Activated effector memory CD4-positive, alpha-beta T cell treated with anti-CD3 and anti-CD28 coated beads, Interleukin-2, amount 50 U/mL, for 16 hours (primary cell): Measurements from ENCODE around the gene TLCD5.
A peak's percentile ranks its signal among the peaks of the same experiment; 100 is the strongest.

Experiments used
- DNase-seq: peaks from one replicate; pipeline ENCODE4 v3.0.0-alpha.2; 2020

The TLCD5 gene

DNA sequence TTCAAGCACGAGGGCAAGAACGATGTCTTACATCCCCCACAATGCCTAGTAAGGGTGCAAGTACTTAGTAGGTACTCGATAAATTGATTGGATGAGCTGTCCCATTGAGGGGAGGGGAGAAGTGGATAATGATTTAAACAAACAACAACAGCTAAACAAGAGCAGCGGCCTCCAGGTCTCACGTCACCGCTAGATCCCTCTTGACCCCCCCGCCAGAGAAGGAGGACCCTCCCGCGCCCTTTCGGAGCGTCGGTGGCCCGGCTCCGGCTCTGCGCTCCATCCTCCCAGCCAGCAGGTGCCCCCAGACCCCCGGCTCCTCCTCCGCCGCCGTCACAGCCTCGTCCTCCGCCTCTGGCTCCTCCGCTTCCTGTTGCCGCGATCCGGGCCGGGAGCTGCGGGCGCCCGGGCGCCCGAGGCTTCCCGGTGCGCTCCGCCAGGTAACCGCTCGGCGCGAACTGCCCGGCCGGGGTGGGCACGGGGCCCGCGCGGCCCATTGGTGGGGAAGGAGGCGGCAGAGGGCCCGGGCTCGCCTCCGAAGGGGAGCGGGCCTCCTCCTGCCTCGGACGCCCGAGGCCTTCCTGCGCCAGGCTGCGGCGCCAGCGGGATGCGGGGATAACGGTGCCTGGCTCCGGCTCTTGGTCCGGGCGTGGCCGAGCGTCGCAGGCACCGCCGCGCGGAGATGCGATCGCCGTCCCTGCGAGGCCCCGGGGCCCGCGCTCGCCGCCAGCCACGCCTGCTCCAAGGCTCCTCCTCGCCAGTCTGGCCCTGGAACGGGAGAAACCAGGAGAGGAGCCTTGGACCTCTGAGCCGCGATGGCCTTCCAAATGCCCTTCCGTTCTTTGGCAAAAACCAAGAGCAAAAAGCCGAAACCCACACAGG is at the start of gene TLCD5:
Gene TLCD5 (plus strand): TSS at position 368 of the 879 bp plus-strand sequence. CDS start 2,143 bp downstream, outside the sequence.
- peak; percentile 75 for DNase-seq

GRCh38 chr11:120279502-120279901 is 45.6 kb upstream of the TLCD5 start:
- DNase-seq = no peak

- DNase-seq = no peak
Observed at GRCh38 chr11:120280600-120281051, 44.5 kb upstream of the TLCD5 start.

DNA sequence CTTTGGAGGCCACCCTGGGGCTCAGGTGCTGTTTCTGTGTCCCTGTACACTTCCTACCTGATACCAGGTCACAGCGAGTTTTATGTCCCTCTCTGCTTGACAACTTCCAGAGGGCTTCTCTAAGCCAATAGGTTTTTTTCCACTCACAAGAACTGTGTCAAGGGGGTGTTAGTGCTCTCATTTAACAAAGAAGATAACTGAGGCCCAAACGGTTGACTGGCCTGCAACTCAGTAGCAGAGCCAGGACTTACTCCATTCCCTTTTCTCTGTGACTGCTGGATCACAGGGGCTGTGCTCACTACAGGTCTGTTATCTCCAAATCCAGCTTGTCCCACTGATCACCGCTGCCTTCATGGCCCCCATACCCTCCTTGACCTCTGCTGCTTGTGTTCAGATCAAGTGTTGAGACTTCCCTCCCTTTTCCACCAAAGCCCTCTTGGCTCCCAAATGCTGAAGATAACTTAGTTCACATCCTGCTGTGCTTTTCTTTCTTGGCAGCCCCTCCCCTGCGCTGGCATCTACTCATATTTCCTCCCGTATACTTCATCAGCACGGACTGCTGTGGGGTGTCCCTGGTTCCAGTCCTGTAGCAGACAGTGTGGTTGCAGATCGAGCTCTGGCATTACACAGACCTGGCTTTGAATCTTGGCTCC is 43.8 kb upstream of the TLCD5 start:
- no peak for DNase-seq

DNA sequence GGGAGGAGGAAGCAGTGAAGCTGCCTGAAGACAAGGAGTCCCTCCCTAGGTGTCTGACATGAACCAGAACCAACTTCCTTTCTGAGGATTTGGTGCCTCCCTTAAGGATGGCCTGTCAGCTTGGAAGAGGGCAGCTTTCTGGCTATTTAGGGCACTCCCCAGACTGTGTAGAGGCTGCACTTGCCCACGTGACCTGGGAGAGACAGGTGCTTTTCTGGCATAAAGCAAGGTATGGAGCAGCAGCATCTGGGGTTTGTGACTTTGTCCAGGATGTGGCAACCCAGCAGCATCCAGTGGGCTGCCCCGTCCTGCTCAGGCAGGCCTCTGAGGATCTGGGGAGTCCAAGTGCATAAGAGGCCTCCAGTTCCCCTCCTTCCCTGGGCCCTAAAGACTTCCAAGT is 42.0 kb upstream of the TLCD5 start:
- no peak for DNase-seq

- no peak for DNase-seq
Observed at GRCh38 chr11:120284272-120284671, 40.8 kb upstream of the TLCD5 start.

DNA sequence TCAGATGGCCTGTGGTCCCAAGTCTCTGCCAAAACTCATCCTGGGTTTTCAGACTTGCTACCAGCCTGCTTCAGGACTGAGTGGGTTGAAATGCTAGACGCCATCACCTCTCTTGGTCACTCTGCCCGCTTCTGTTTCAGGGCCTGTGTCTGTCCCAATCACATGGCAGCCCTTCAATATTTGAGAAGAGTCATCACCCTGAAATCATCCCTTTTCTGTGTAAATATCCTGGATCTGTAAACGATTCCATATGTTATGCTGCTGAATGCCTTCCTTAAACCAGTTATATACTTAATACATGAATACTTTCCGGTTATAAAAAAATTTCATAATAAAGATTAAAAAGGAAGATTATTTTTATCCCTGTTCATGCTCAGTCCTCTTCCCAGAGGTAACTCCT is 39.8 kb upstream of the TLCD5 start:
- no peak for DNase-seq

DNA sequence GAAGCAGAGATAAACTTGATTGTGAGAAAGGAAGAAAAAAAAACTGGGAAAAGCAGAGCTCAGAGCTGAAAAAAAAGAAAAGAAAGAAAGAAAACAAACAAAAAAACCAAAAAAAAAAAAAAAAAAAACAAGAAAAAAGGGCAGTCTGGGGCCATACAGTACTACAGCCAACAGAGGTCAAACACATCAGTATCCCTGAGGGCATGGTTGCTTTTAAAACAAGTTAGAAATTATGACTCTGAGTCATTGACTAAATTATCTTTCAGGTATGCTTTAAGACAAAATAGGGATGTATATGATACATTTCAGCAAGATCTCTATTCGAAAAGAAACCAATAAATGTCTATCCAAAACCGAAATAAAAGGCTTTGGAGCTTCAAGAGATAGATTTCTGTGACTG is 37.1 kb upstream of the TLCD5 start:
- no peak for DNase-seq

GRCh38 chr11:120289426-120289825 is 35.7 kb upstream of the TLCD5 start:
- DNase-seq = no peak

GRCh38 chr11:120290956-120291355 is 34.1 kb upstream of the TLCD5 start:
- DNase-seq = no peak

- no peak for DNase-seq
Observed at GRCh38 chr11:120293038-120293800, 31.9 kb upstream of the TLCD5 start.

- DNase-seq = no peak
Observed at GRCh38 chr11:120294096-120294495, 31.0 kb upstream of the TLCD5 start.

- DNase-seq = no peak
Observed at GRCh38 chr11:120295099-120295498, 30.0 kb upstream of the TLCD5 start.

DNA sequence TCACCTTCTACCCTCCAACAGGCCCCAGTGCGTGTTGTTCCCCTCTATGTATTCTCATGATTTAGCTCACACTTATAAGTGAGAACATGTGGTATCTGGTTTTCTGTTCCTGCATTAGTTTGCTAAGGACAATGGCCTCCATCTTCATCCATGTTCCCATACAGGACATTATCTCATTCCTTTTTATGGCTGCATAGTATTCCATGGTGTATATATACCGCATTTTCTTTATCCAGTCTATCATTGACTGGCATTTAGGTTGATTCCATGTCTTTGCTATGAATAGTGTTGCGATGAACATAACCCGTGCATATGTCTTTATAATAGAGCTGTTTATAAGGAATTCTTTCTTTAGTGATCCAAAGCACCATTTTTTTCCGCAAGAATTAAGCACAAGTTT is 28.5 kb upstream of the TLCD5 start:
- no peak for DNase-seq

- DNase-seq = no peak
Observed at GRCh38 chr11:120298461-120298860, 26.6 kb upstream of the TLCD5 start.

DNA sequence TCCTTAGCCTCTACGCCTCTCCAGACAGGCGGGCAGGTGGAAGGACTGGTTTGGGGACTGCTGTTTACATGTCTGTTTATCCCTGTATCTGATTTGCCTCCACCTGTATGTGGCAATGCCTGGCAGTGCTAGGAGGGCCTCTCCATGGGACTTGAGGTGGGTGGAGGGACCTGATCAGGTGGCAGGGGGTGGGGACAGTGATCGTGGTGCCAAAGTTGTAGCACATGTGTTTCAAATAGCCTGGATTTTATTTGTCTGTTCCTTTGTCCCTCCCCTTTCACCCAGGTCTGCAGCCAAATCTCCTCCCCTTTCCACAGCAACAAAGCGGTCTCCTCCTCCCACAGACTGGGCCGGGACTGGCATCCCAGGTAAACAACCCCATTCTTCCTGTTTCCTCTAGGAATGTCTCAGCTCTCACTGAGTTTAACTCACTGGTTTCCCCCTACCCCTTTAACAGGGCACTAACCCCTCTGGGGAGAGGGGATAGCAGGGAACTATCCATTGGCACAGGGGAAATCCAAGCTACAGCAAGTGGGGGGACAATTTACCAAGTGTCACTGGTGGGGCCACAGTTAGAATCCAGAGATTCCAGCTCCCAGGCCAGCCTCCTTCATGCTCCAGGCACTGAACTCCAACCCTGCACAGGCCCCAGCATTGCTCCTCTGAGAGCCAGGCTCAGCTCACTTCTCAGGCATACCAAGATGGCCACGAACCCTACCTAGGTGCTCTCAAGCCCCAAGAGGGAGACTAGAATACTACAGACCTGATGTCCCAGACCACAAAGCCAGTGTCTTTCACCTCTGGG is 22.9 kb upstream of the TLCD5 start:
- DNase-seq = no peak

- peak; percentile 76 for DNase-seq
Observed at GRCh38 chr11:120303004-120303637, 22.0 kb upstream of the TLCD5 start.

- no peak for DNase-seq
Observed at GRCh38 chr11:120304526-120304925, 20.6 kb upstream of the TLCD5 start.

GRCh38 chr11:120305286-120305685 is 19.8 kb upstream of the TLCD5 start:
- DNase-seq = no peak

GRCh38 chr11:120306519-120307242 is 18.4 kb upstream of the TLCD5 start:
- DNase-seq = no peak

DNA sequence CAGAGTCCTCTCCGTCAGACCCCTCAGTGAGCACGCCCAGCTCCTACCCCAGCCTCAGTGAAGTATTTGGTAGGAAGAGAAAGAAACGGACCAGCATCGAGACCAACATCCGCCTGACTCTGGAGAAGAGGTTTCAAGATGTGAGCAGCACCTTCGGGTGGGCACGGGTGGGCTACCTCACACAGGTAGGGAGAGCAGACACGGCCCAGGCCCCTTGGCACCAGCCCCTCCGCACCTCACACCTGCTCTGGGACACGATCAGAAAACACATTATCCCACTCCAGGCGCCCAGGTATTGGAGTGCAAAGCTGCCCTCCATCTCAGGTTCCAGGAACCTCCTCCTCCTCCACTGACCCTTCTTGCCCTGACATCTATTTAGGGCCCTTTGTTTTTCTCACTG is 17.6 kb upstream of the TLCD5 start:
- DNase-seq = no peak
